Measurements from ENCODE around the gene CST3.

GRCh38 chr20:23656372-23656771 lies 18.6 kb upstream of the CST3 start:
- TF ChIP-seq, protein P1, sequence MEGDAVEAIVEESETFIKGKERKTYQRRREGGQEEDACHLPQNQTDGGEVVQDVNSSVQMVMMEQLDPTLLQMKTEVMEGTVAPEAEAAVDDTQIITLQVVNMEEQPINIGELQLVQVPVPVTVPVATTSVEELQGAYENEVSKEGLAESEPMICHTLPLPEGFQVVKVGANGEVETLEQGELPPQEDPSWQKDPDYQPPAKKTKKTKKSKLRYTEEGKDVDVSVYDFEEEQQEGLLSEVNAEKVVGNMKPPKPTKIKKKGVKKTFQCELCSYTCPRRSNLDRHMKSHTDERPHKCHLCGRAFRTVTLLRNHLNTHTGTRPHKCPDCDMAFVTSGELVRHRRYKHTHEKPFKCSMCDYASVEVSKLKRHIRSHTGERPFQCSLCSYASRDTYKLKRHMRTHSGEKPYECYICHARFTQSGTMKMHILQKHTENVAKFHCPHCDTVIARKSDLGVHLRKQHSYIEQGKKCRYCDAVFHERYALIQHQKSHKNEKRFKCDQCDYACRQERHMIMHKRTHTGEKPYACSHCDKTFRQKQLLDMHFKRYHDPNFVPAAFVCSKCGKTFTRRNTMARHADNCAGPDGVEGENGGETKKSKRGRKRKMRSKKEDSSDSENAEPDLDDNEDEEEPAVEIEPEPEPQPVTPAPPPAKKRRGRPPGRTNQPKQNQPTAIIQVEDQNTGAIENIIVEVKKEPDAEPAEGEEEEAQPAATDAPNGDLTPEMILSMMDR (conservative IDR thresholded peaks at IDR 0.05; ENCODE audit: low read depth, low read length): no peak
- TF ChIP-seq EZH2 (IDR thresholded peaks at IDR 0.05; ENCODE audit: borderline replicate concordance, low read depth, low read length, poor library complexity, severe bottlenecking): no peak
